HepG2 (cell line): Measurements from ENCODE around the gene ZFYVE28. TPM values are rescaled to one million over a fixed set of nuclear protein-coding genes. Genes with fewer than 3 reads are reported as not detected.

ENCODE experiments used
- ATF7-NPFF ChIP-seq: sonication (generic); formaldehyde crosslinking; IDR thresholded peaks from 2 replicates; pipeline ENCODE4 v1.8.1; 2023; ENCODE audit warnings: mild to moderate bottlenecking, low read depth, missing genetic modification reagents, moderate library complexity
- BATF2 ChIP-seq: sonication (generic); formaldehyde crosslinking; IDR thresholded peaks from 2 replicates; pipeline ENCODE4 v1.8.0; 2022; ENCODE audit warnings: mild to moderate bottlenecking, missing genetic modification reagents, moderate library complexity
- BHLHE40 ChIP-seq: IDR thresholded peaks from 2 replicates; pipeline ENCODE4 v1.6.1; 2011; ENCODE audit warnings: low read length, improper control_type of control experiment
- HMGXB3 ChIP-seq: sonication (generic); formaldehyde crosslinking; IDR thresholded peaks from 2 replicates; pipeline ENCODE4 v1.4.0; 2020; ENCODE audit warnings: missing genetic modification reagents, borderline replicate concordance
- IKZF4 ChIP-seq: sonication (generic); formaldehyde crosslinking; IDR thresholded peaks from 2 replicates; pipeline ENCODE4 v1.5.1; 2020; ENCODE audit warnings: borderline replicate concordance, mild to moderate bottlenecking, low read depth, missing genetic modification reagents; ENCODE audit errors: not compliant biosample characterization
- NPAS2 ChIP-seq: sonication (generic); formaldehyde crosslinking; IDR thresholded peaks from 2 replicates; pipeline ENCODE4 v1.8.0; 2022; ENCODE audit warnings: mild to moderate bottlenecking, missing genetic modification reagents, borderline replicate concordance
- NR2F6 ChIP-seq, 2 experiments: IDR thresholded peaks; 2 replicates each; pipeline ENCODE4 v1.6.1; 2016; ENCODE audit warnings: antibody characterized with exemption in 1 of 2, mild to moderate bottlenecking in 1 of 2
- SAFB2 ChIP-seq: sonication (generic); formaldehyde crosslinking; IDR thresholded peaks from 2 replicates; pipeline ENCODE4 v1.5.1; 2020; ENCODE audit warnings: missing genetic modification reagents, low read depth, mild to moderate bottlenecking, borderline replicate concordance
- SYNCRIP ChIP-seq: fragments of 200-400 bp; formaldehyde crosslinking; IDR thresholded peaks from 2 replicates; pipeline ENCODE4 v1.6.1; 2018; ENCODE audit warnings: mild to moderate bottlenecking, low read depth, low read length; ENCODE audit not compliant: insufficient read depth
- ZIK1 ChIP-seq: sonication (generic); formaldehyde crosslinking; IDR thresholded peaks from 2 replicates; pipeline ENCODE4 v1.5.0; 2020; ENCODE audit warnings: mild to moderate bottlenecking, low read depth, missing genetic modification reagents, borderline replicate concordance
- ZNF333 ChIP-seq: sonication (generic); formaldehyde crosslinking; IDR thresholded peaks from 2 replicates; pipeline ENCODE4 v1.4.0; 2020; ENCODE audit warnings: mild to moderate bottlenecking, missing genetic modification reagents, borderline replicate concordance
- ZNF589 ChIP-seq: sonication (generic); formaldehyde crosslinking; conservative IDR thresholded peaks from 2 replicates; pipeline ENCODE4 v1.8.0; 2022; ENCODE audit warnings: mild to moderate bottlenecking, moderate library complexity, missing genetic modification reagents
- polyA plus RNA-seq, 8 experiments: library from polyadenylated mRNA; depleted of rRNA in 3 of 8; stranded (reverse) in 7 of 8; unstranded in 1 of 8; fragments of >200 nt; fragmentation: Illumina TruSeq in 4 of 8; extraction: Trizol in 4 of 8; gene quantifications; 2 replicates each; pipeline versions ENCODE4 v1.2.1 to v1.2.3, GENCODE V29; 2011 to 2016; ENCODE audit warnings: low read depth in 4 of 8, missing spikeins in 1 of 8, mixed read lengths in 1 of 8; ENCODE audit not compliant: insufficient read depth in 1 of 8
- total RNA-seq, 5 experiments: library from RNA; depleted of rRNA; stranded (reverse); fragments of >200 nt; fragmentation: Illumina TruSeq; extraction: Trizol; gene quantifications; 2 replicates each; pipeline ENCODE4 v1.2.3, GENCODE V29; 2016; ENCODE audit warnings: low read depth in 1 of 5
- TF ChIP-seq, protein P1 (sequence below): sonication (generic); formaldehyde crosslinking; IDR thresholded peaks from 2 replicates; pipeline ENCODE4 v1.4.0; 2020; ENCODE audit warnings: low read depth, missing genetic modification reagents
- TF ChIP-seq, protein P2 (sequence below): sonication (generic); formaldehyde crosslinking; IDR thresholded peaks from 2 replicates; pipeline ENCODE4 v1.4.0; 2020; ENCODE audit warnings: missing genetic modification reagents
- TF ChIP-seq, protein P3 (sequence below): sonication (generic); formaldehyde crosslinking; IDR thresholded peaks from 2 replicates; pipeline ENCODE4 v1.8.0; 2023; ENCODE audit warnings: mild to moderate bottlenecking, missing genetic modification reagents

Gene ZFYVE28
- total and polyA plus RNA-seq, 2 of the 13 experiments (the other 11 are each of a cell fraction or from before 2014, with no cell fraction given): 0.12 to 0.22 TPM

- TF ChIP-seq HMGXB3 (CRISPR knock-in tag) (no peak), NPAS2 (CRISPR knock-in tag) (no peak), SAFB2 (CRISPR knock-in tag) (no peak), BATF2 (CRISPR knock-in tag) (no peak), ZIK1 (CRISPR knock-in tag) (0 out of 2 replicates have a peak, but pooled peaks have one; percentile 75), IKZF4 (CRISPR knock-in tag) (peak; percentile 59), SYNCRIP (no peak), ZNF589 (CRISPR knock-in tag) (no peak), ZNF333 (peak; percentile 83; the same call in 1 of the 2 replicates), ATF7-NPFF (CRISPR knock-in tag) (peak; percentile 93), BHLHE40 (no peak), NR2F6 (IDR thresholded peaks at IDR 0.05) (no peak), NR2F6 (CRISPR knock-in tag; IDR thresholded peaks at IDR 0.05) (no peak)
- TF ChIP-seq, protein P1, sequence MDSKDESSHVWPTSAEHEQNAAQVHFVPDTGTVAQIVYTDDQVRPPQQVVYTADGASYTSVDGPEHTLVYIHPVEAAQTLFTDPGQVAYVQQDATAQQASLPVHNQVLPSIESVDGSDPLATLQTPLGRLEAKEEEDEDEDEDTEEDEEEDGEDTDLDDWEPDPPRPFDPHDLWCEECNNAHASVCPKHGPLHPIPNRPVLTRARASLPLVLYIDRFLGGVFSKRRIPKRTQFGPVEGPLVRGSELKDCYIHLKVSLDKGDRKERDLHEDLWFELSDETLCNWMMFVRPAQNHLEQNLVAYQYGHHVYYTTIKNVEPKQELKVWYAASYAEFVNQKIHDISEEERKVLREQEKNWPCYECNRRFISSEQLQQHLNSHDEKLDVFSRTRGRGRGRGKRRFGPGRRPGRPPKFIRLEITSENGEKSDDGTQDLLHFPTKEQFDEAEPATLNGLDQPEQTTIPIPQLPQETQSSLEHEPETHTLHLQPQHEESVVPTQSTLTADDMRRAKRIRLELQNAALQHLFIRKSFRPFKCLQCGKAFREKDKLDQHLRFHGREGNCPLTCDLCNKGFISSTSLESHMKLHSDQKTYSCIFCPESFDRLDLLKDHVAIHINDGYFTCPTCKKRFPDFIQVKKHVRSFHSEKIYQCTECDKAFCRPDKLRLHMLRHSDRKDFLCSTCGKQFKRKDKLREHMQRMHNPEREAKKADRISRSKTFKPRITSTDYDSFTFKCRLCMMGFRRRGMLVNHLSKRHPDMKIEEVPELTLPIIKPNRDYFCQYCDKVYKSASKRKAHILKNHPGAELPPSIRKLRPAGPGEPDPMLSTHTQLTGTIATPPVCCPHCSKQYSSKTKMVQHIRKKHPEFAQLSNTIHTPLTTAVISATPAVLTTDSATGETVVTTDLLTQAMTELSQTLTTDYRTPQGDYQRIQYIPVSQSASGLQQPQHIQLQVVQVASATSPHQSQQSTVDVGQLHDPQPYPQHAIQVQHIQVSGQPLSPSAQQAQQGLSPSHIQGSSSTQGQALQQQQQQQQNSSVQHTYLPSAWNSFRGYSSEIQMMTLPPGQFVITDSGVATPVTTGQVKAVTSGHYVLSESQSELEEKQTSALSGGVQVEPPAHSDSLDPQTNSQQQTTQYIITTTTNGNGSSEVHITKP (CRISPR knock-in tag): no peak
- TF ChIP-seq, protein P2, sequence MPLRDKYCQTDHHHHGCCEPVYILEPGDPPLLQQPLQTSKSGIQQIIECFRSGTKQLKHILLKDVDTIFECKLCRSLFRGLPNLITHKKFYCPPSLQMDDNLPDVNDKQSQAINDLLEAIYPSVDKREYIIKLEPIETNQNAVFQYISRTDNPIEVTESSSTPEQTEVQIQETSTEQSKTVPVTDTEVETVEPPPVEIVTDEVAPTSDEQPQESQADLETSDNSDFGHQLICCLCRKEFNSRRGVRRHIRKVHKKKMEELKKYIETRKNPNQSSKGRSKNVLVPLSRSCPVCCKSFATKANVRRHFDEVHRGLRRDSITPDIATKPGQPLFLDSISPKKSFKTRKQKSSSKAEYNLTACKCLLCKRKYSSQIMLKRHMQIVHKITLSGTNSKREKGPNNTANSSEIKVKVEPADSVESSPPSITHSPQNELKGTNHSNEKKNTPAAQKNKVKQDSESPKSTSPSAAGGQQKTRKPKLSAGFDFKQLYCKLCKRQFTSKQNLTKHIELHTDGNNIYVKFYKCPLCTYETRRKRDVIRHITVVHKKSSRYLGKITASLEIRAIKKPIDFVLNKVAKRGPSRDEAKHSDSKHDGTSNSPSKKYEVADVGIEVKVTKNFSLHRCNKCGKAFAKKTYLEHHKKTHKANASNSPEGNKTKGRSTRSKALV: peak; percentile 94
- TF ChIP-seq, protein P3, sequence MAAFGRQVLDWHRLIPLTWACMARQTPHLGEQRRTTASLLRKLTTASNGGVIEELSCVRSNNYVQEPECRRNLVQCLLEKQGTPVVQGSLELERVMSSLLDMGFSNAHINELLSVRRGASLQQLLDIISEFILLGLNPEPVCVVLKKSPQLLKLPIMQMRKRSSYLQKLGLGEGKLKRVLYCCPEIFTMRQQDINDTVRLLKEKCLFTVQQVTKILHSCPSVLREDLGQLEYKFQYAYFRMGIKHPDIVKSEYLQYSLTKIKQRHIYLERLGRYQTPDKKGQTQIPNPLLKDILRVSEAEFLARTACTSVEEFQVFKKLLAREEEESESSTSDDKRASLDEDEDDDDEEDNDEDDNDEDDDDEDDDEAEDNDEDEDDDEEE (CRISPR knock-in tag): 0 out of 2 replicates have a peak, but pooled peaks have one; percentile 47
Measured at GRCh38 chr4:2262145-2262943, 156.1 kb downstream of the ZFYVE28 start (continued).
